SK-N-SH (cell line): ENCODE data around the gene CTXN3.

Source experiments
- ELF1 ChIP-seq: IDR thresholded peaks from 2 replicates; pipeline ENCODE4 v1.4.0; 2012
- EP300 ChIP-seq, 2 experiments: IDR thresholded peaks; 2 replicates each; pipeline versions ENCODE4 v1.4.0 to v1.6.1; 2012; ENCODE audit warnings: borderline replicate concordance in 1 of 2, low read depth in 1 of 2, low read length in 1 of 2
- GABPA ChIP-seq: IDR thresholded peaks from 2 replicates; pipeline ENCODE4 v1.4.0; 2012; ENCODE audit warnings: low read depth, mild to moderate bottlenecking
- MXI1 ChIP-seq: IDR thresholded peaks from 2 replicates; pipeline ENCODE4 v1.6.1; 2012; ENCODE audit warnings: mild to moderate bottlenecking, low read depth, low read length, improper control_type of control experiment
- POLR2AphosphoS5 ChIP-seq: IDR thresholded peaks from 2 replicates; pipeline ENCODE4 v1.6.1; 2012; ENCODE audit warnings: low read depth, low read length
- RFX5 ChIP-seq: IDR thresholded peaks from 2 replicates; pipeline ENCODE4 v1.6.1; 2012; ENCODE audit warnings: mild to moderate bottlenecking, improper control_type of control experiment, low read length
- TAF1 ChIP-seq: IDR thresholded peaks from 2 replicates; pipeline ENCODE4 v1.6.1; 2012; ENCODE audit warnings: low read depth, mild to moderate bottlenecking, low read length, moderate library complexity, borderline replicate concordance
- TEAD4 ChIP-seq: IDR thresholded peaks from 2 replicates; pipeline ENCODE4 v1.4.0; 2012; ENCODE audit warnings: mild to moderate bottlenecking, borderline replicate concordance; ENCODE audit not compliant: insufficient read depth
- TF ChIP-seq, protein P1 (sequence below): fragments of 200-600 bp; sonication (generic); IDR thresholded peaks from 2 replicates; pipeline ENCODE4 v1.6.1; 2017; ENCODE audit warnings: antibody characterized with exemption, mild to moderate bottlenecking, moderate library complexity
- TF ChIP-seq, protein P2 (sequence below): IDR thresholded peaks from 2 replicates; pipeline ENCODE4 v1.4.0; 2012; ENCODE audit warnings: low read depth, borderline replicate concordance

DNA sequence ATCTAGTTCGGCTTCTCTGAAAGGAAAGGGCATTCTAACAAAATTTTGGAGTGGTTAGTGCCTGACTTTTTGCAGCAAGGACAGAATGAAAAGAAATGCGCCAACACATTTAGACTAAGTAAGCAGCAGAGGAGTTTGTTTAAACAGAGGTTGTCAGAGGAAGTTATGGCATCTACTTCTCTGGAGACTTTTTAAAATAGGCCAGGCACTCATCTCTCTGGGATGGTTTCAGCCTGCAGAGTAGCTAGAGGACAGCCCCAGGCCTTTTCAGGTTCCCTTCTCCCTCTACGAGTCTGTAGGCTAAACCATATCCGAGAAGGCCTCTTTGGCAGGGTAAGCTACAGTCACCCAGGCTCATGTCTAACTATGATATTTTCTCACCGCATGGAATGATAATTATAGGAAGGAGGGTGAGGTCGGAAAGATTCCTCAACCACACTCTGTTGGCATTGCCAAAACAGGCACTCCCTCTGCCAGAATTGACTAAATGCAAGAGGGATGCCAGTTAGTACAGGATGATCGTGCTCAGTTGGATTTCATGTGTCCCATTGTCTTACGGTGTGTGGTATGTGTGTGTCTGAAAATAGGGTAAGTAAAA is 1.4 kb upstream of the CTXN3 start:
- TF ChIP-seq, protein P1, sequence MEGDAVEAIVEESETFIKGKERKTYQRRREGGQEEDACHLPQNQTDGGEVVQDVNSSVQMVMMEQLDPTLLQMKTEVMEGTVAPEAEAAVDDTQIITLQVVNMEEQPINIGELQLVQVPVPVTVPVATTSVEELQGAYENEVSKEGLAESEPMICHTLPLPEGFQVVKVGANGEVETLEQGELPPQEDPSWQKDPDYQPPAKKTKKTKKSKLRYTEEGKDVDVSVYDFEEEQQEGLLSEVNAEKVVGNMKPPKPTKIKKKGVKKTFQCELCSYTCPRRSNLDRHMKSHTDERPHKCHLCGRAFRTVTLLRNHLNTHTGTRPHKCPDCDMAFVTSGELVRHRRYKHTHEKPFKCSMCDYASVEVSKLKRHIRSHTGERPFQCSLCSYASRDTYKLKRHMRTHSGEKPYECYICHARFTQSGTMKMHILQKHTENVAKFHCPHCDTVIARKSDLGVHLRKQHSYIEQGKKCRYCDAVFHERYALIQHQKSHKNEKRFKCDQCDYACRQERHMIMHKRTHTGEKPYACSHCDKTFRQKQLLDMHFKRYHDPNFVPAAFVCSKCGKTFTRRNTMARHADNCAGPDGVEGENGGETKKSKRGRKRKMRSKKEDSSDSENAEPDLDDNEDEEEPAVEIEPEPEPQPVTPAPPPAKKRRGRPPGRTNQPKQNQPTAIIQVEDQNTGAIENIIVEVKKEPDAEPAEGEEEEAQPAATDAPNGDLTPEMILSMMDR, result no peak
- TF ChIP-seq POLR2AphosphoS5, result no peak
- no peak for TF ChIP-seq ELF1
- TF ChIP-seq MXI1, result no peak
- no peak for TF ChIP-seq RFX5
- no peak for TF ChIP-seq TEAD4
- TF ChIP-seq EP300 (IDR thresholded peaks at IDR 0.05; ENCODE audit: borderline replicate concordance in 1 of 2, low read depth in 1 of 2, low read length in 1 of 2), result no peak
- no peak for TF ChIP-seq TAF1
- TF ChIP-seq, protein P2, sequence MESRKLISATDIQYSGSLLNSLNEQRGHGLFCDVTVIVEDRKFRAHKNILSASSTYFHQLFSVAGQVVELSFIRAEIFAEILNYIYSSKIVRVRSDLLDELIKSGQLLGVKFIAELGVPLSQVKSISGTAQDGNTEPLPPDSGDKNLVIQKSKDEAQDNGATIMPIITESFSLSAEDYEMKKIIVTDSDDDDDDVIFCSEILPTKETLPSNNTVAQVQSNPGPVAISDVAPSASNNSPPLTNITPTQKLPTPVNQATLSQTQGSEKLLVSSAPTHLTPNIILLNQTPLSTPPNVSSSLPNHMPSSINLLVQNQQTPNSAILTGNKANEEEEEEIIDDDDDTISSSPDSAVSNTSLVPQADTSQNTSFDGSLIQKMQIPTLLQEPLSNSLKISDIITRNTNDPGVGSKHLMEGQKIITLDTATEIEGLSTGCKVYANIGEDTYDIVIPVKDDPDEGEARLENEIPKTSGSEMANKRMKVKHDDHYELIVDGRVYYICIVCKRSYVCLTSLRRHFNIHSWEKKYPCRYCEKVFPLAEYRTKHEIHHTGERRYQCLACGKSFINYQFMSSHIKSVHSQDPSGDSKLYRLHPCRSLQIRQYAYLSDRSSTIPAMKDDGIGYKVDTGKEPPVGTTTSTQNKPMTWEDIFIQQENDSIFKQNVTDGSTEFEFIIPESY, result no peak
- no peak for TF ChIP-seq GABPA
